SU-DHL-6 (cell line): ENCODE data around the gene FRMPD1.

Experiments used
- EZH2phosphoT487 ChIP-seq: fragments of 200-600 bp; sonication (generic), shearing (Covaris generic); conservative IDR thresholded peaks from 2 replicates; pipeline ENCODE4 v1.6.1; 2018; ENCODE audit warnings: mild to moderate bottlenecking, antibody characterized with exemption, low read length, moderate library complexity, mixed read lengths
- TF ChIP-seq, protein P1 (sequence below): fragments of 200-600 bp; sonication (generic); IDR thresholded peaks from one replicate; pipeline ENCODE4 v1.5.1; 2017; ENCODE audit warnings: antibody characterized with exemption, mild to moderate bottlenecking, low read length, moderate library complexity; ENCODE audit not compliant: insufficient read depth, poor library complexity, severe bottlenecking

- TF ChIP-seq, protein P1, sequence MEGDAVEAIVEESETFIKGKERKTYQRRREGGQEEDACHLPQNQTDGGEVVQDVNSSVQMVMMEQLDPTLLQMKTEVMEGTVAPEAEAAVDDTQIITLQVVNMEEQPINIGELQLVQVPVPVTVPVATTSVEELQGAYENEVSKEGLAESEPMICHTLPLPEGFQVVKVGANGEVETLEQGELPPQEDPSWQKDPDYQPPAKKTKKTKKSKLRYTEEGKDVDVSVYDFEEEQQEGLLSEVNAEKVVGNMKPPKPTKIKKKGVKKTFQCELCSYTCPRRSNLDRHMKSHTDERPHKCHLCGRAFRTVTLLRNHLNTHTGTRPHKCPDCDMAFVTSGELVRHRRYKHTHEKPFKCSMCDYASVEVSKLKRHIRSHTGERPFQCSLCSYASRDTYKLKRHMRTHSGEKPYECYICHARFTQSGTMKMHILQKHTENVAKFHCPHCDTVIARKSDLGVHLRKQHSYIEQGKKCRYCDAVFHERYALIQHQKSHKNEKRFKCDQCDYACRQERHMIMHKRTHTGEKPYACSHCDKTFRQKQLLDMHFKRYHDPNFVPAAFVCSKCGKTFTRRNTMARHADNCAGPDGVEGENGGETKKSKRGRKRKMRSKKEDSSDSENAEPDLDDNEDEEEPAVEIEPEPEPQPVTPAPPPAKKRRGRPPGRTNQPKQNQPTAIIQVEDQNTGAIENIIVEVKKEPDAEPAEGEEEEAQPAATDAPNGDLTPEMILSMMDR = no peak
- no peak for TF ChIP-seq EZH2phosphoT487
Measured at GRCh38 chr9:37632479-37632878, 18.3 kb upstream of the FRMPD1 start.
